HG03064 (cell line): Measurements from ENCODE around the gene TTC32.

Experiments
- ATAC-seq: cut with Tn5 transposase; IDR thresholded peaks from one replicate; pipeline ENCODE4 v1.9.1; 2021; ENCODE audit warnings: low read depth; ENCODE audit not compliant: unreplicated experiment

Gene TTC32

GRCh38 chr2:19854596-19855541 is 46.9 kb downstream of the TTC32 start:
- ATAC-seq, result no peak

GRCh38 chr2:19851116-19851695 is 50.6 kb downstream of the TTC32 start:
- no peak for ATAC-seq

- ATAC-seq, result no peak
Observed at GRCh38 chr2:19850056-19851050, 51.4 kb downstream of the TTC32 start.

- no peak for ATAC-seq
Observed at GRCh38 chr2:19848952-19849351, 52.8 kb downstream of the TTC32 start.

- ATAC-seq, result no peak
Observed at GRCh38 chr2:19848029-19848750, 53.6 kb downstream of the TTC32 start.

GRCh38 chr2:19847486-19847885 is 54.3 kb downstream of the TTC32 start:
- no peak for ATAC-seq
